Mammary microvascular endothelial cell (primary cell): ENCODE measurements around the gene APOBEC3C. TPM values are rescaled to one million over a fixed set of nuclear protein-coding genes. Genes with fewer than 3 reads are reported as not detected.

ENCODE experiments used
- total RNA-seq: library from RNA; depleted of rRNA; stranded (reverse); fragments of >200 nt; gene quantifications from 2 replicates; pipeline ENCODE4 v1.2.3, GENCODE V29; 2015

Gene APOBEC3C
- total RNA-seq, result 8.4 and 8.6 TPM in 2 replicates

DNA sequence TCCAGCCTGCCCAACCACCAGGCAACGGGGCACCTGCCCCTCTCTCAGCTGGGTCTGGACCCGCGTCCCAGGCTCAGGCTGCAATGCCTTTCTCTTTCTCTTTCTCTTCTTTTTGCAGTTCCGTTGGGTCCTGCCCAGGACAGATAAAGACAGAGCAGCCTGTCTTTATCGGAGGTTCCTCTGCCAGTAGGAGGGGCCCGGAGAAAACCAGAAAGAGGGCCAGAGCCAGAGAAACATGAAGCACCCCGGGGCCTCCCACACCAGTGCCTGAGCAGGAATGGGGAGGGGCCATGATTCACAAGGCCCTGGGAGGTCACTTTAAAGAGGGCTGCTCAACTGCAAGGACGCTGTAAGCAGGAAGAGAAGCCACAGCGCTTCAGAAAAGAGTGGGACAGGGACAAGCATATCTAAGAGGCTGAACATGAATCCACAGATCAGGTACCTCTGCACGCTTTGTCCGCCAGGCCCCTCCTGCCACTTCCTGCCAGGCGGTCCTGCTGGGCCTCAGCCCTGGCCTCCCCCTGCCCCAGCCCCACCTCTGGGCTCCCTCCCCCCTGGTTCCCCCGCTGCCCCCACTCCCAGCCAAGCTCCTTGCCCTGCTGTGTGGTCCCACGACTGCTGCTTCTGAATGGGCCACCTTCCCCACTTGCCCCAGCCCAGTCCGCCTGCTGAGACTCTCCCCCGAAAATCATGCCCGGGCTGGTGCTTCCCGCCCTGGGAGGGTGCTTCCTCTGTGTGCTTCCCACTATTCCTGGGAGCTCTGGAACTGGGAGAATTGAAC lies at the start of gene APOBEC3C:
Gene APOBEC3C, plus strand, starts transcription at position 316 of the 781 bp plus-strand sequence. Its CDS starts 106 bp downstream, at position 422.

GRCh38 chr22:38981992-38982927 lies 31.8 kb upstream of the APOBEC3C start, which contains the start of gene APOBEC3B:
Gene APOBEC3B, plus strand, starts transcription at chr22:38982347. Its CDS starts 107 bp downstream, at chr22:38982454.

GRCh38 chr22:39040538-39041296 lies 26.7 kb downstream of the APOBEC3C start, which contains the start of gene APOBEC3F:
Gene APOBEC3F, plus strand, starts transcription at chr22:39040864. Its CDS starts 97 bp downstream, at chr22:39040961.

Other genes starting within 250 kb of the APOBEC3C start
- 13.5 and 16.5 TPM in 2 replicates for gene DNAL4, start 220.1 kb upstream of the APOBEC3C start, total RNA-seq
- gene NPTXR, start 170.2 kb upstream of the APOBEC3C start, total RNA-seq, result 0.05 and 0.07 TPM in 2 replicates
- gene CBX6, start 142.0 kb upstream of the APOBEC3C start, total RNA-seq, result 39.9 and 41.7 TPM in 2 replicates
- not detected in 2 replicates for gene APOBEC3A, start 56.6 kb upstream of the APOBEC3C start, total RNA-seq
- gene APOBEC3B, start 31.9 kb upstream of the APOBEC3C start, total RNA-seq, result 19.7 and 25.1 TPM in 2 replicates
- 2.4 TPM in 2 replicates for gene APOBEC3D, start 6.9 kb downstream of the APOBEC3C start, total RNA-seq
- 6.9 and 10.6 TPM in 2 replicates for gene APOBEC3F, start 26.6 kb downstream of the APOBEC3C start, total RNA-seq
- 9.7 and 11.9 TPM in 2 replicates for gene APOBEC3G, start 63.0 kb downstream of the APOBEC3C start, total RNA-seq
- 0.20 and 7.1 TPM in 2 replicates for gene APOBEC3H, start 83.0 kb downstream of the APOBEC3C start, total RNA-seq
- 1.6 and 2.1 TPM in 2 replicates for gene CBX7, start 138.4 kb downstream of the APOBEC3C start, total RNA-seq
- gene PDGFB, start 230.7 kb downstream of the APOBEC3C start, total RNA-seq, result 172 and 190 TPM in 2 replicates